ENCODE results near the gene SURF1.

Gene SURF1

GRCh38 chr9:133361507-133362092 is 5.3 kb upstream of the SURF1 start:
- DNase-seq (ENCODE audit: low read depth): no peak

GRCh38 chr9:133360400-133361393 is 4.4 kb upstream of the SURF1 start:
- no peak for DNase-seq (ENCODE audit: low read depth)

GRCh38 chr9:133359399-133360175 is 3.3 kb upstream of the SURF1 start:
- peak; percentile 30 for DNase-seq (ENCODE audit: low read depth)

GRCh38 chr9:133357656-133358055 is 1.4 kb upstream of the SURF1 start:
- no peak for DNase-seq (ENCODE audit: low read depth)

GRCh38 chr9:133355881-133356357 is 368 bp downstream of the SURF1 start:
- DNase-seq (ENCODE audit: low read depth): peak; percentile 28

- DNase-seq (ENCODE audit: low read depth): no peak
Observed at GRCh38 chr9:133354766-133355165, 1.5 kb downstream of the SURF1 start.

GRCh38 chr9:133353548-133353947 is 2.7 kb downstream of the SURF1 start:
- no peak for DNase-seq (ENCODE audit: low read depth)

GRCh38 chr9:133352635-133353340 is 3.5 kb downstream of the SURF1 start:
- no peak for DNase-seq (ENCODE audit: low read depth)

- DNase-seq (ENCODE audit: low read depth): peak; percentile 68
Observed at GRCh38 chr9:133351908-133352634, 4.2 kb downstream of the SURF1 start.

- DNase-seq (ENCODE audit: low read depth): no peak
Observed at GRCh38 chr9:133351526-133351907, 4.8 kb downstream of the SURF1 start.

- DNase-seq (ENCODE audit: low read depth): no peak
Observed at GRCh38 chr9:133349965-133350616, 6.2 kb downstream of the SURF1 start.

GRCh38 chr9:133348718-133349573 is 7.3 kb downstream of the SURF1 start:
- DNase-seq (ENCODE audit: low read depth): peak; percentile 15

- peak; percentile 97 for DNase-seq (ENCODE audit: low read depth)
Observed at GRCh38 chr9:133347985-133348717, 8.1 kb downstream of the SURF1 start, which contains the start of the genes MED22 and RPL7A. Gene MED22, minus strand, starts transcription at chr9:133348131. Its CDS starts 1,469 bp downstream, at chr9:133346662. Gene RPL7A, plus strand, starts transcription at chr9:133348218. Its CDS starts 26 bp downstream, at chr9:133348244.

- DNase-seq (ENCODE audit: low read depth): peak; percentile 45
Observed at GRCh38 chr9:133347515-133347984, 8.7 kb downstream of the SURF1 start.

- DNase-seq (ENCODE audit: low read depth): no peak
Observed at GRCh38 chr9:133346021-133346785, 10.1 kb downstream of the SURF1 start.

- no peak for DNase-seq (ENCODE audit: low read depth)
Observed at GRCh38 chr9:133345596-133345995, 10.7 kb downstream of the SURF1 start.

GRCh38 chr9:133344979-133345378 is 11.3 kb downstream of the SURF1 start:
- no peak for DNase-seq (ENCODE audit: low read depth)

- no peak for DNase-seq (ENCODE audit: low read depth)
Observed at GRCh38 chr9:133344071-133344470, 12.2 kb downstream of the SURF1 start.

Measured in EH (cell line).